NCI-H2227 (cell line): Measurements from ENCODE around the gene TAF3.

Experiments used
- DNase-seq: peaks from one replicate; lab custom pipeline; 2025; ENCODE audit not compliant: unreplicated experiment; lab: John Stamatoyannopoulos, UW

Gene TAF3

DNA sequence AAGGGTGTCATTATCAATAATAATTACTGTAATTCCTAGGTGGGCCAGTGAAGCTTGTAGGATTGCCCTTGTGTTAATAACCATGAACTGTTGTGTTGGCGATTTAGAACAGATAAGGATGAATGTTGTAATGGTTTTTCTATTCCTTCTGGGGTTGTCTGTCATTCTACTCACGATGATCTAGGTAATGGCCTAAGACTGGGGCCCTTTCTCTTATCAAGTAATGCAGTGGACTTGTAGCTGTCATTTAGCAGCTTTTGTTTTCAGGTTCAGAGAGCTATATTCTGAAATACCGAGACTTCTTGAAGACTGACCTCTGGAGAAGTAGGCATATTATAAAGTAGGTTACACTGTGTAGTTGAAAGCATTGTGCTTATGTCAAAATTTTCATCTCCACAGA, 110.2 kb downstream of the TAF3 start:
- no peak for DNase-seq

DNA sequence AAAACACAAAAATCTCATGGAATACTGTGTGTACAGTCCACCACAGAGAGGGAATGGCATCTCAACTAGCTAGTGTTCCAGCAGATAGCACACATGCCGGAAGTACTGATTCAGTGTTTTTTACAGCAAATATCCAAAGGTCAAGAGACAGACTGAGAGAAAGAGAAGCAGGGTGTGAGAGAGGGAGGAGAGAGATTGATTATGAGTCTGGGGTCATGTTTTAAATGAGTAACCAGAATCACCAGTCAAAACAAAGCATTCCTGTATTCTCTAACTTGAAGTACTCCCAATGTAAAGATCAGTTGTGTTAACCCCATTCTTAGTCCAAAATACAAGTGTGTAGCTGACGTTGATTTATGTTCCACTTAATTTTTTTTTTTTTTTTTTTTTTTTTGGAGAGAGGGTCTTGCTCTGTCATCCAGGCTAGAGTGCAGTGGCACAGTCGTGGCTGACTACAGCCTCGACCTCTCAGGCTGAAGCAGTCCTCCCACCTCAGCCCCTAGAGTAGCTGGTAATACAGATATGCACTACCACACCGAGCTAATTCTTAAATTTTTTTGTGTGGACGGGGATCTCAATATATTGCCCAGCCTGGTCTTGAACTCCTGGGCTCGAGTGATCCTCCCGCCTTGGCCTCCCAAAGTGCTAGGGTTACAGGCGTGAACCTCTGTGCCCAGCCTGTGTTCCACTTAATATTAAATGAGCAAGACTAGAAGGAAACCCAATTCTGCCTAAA, 114.2 kb downstream of the TAF3 start:
- no peak for DNase-seq

DNA sequence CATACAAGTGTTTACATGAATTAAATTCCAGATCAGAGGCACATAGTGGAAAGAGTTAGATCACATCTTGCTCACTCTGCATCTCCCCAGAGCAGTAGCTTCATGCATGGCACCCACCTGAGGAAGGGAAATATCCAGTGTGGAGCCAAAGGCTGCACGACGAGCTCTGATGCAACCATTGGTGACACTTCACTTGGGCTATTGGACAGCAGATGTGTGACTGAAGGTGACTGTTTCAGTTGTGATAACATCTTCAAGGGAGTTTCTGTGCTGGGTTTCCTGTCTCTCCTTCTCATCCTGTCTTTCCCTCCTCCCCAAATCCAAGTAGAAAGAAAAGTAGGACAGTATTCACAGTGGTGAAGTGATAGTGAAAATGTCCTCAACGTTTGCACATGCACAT, 115.0 kb downstream of the TAF3 start:
- DNase-seq: no peak

DNA sequence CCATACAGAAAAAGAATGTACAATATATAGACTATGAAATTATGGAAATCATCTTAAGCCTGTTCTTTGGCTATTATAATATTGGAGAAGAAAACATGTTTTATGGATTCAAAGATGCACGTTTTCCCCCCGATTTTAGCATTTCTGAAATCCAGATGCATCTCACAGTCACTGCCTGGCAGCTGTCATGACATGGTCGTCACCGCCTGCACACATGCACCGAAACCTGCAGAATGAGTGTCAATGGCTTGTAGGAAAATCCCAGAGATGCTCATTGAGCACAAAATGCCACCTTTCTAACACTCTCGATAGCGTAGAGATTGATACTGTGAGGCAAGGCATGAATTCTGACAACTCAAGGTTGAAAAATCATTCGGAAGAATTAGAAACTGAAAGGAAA, 115.5 kb downstream of the TAF3 start:
- DNase-seq: no peak

DNA sequence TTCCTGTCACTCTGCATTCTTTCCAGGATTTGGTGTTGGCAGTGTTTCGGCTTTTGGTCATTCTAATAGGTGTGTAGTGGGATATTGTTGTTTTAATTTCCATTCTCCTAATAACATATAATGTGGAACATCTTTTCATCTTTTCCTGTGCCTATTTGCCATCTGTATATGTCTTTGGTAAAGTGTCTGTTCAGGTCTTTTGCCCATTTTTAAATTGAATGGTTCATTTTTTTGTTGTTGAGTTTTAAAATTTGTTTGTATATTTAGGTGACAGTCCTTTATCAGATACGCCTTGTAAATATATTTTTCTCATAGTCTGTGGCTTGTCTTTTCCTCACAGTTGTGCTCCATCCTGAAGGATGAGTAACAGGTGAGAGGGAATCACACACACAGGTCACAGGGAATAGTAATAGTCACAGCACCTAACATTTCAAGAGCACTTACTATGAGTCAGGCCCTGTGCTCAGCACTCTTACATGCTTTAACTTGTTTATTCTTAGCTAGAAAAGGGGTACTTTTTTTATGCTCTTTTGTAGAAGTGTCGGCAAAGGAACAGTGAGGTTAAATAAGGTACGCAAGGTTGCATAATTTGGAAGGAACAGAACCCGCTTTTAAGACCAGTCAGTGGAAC, 119.1 kb downstream of the TAF3 start:
- DNase-seq: no peak

GRCh38 chr10:7941576-7941975, 123.3 kb downstream of the TAF3 start:
- DNase-seq: no peak

DNA sequence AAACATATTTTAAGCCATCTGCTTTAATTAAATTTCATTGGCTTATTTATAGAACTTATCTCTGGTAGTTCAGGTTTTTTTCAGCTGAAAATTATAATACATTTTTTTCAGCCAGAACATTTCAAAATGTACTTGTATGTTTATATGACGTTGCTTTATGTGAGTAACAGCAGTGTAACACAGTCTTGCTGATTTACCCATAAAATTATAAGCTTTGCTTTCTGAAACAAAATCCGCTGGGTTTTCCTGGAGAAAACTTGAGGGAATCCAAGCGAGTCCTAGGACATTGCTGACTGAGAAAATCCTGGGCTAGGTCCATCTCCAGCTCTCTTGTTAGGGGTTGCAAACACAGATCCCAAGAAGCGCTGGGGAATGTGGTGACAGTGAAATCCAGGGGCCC, 124.0 kb downstream of the TAF3 start:
- no peak for DNase-seq

- DNase-seq: no peak
These were observed 124.6 kb downstream of the TAF3 start for GRCh38 chr10:7942859-7943258.

DNA sequence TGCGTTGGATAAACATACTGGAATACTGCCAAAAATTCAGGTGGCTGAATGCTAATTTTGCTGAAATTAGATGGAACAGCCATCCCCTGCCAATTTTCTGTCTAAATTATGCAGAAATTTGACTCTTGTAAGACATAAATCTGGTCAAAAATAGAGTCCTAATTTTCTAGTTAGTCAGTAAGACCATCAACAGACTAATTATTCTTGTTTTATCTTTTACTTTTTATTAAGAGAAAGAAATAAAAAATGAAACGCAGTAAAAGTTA, 125.8 kb downstream of the TAF3 start:
- DNase-seq: no peak

DNA sequence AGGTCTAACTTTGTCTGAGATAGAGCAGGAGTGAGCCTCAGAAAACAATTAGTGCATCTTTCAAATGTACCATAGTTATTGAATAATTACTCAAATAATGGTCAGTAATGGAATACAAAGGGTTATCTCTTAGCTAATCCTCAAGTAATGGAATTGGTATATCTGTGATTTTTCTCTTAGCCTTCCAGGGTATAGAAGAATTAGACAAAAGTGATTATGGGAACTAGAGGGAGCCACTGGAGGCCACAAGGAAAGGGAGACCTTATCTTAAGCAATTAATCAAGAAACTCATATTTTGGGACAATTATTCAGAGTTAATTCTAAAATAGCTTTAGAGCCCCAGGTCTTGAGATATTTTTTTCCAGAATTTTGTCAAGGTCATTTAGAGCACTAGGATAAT, 126.2 kb downstream of the TAF3 start:
- DNase-seq: no peak

DNA sequence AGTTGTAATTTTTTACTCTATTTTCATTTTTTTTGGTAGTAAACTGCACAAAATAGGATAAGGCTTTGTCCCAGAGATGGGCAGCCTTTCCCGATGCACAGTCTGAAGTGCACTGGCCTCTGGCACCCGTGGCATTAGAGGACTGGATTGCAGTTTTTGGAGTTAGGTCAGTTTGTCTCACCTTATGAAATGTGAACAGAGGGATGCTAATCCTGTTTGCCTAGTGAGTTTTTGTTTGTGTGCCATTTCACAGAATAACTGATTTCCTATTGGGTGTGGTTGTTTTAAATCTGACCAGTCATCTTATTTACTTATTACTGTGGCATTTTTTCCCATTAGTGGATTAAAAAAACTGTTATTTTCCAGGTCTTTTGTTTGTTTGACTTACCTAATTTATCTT, 126.7 kb downstream of the TAF3 start:
- no peak for DNase-seq

GRCh38 chr10:7945469-7946187, 127.3 kb downstream of the TAF3 start:
- no peak for DNase-seq

DNA sequence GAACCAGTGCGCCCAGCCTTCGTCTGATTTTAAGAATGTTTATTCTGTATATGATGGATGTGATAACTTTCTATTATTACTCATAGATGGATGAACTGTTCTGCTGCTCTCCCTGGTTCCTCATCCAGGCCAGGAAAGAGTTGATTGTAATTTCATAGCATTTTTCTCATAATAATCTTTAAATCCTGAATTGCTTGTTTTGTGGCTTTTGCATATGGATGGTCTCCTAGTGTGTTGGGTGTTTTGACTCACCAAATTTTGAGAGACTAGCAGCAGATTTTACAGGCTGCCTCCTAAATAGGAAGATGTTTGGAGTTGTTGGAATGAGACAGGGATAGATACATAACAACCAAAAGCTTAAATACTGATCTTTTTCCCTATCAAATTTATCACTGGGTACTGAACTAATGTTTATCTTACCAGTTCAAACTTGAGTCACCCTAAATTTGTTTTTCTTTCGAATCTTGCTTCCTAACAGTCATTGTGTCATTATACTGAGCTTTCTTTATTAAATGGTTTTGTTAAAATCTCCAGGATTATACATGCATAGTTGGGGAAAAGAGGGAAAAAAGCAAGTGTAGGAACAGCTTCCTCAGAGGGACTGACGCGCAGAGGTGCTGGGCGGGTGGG, 130.2 kb downstream of the TAF3 start:
- DNase-seq: no peak

DNA sequence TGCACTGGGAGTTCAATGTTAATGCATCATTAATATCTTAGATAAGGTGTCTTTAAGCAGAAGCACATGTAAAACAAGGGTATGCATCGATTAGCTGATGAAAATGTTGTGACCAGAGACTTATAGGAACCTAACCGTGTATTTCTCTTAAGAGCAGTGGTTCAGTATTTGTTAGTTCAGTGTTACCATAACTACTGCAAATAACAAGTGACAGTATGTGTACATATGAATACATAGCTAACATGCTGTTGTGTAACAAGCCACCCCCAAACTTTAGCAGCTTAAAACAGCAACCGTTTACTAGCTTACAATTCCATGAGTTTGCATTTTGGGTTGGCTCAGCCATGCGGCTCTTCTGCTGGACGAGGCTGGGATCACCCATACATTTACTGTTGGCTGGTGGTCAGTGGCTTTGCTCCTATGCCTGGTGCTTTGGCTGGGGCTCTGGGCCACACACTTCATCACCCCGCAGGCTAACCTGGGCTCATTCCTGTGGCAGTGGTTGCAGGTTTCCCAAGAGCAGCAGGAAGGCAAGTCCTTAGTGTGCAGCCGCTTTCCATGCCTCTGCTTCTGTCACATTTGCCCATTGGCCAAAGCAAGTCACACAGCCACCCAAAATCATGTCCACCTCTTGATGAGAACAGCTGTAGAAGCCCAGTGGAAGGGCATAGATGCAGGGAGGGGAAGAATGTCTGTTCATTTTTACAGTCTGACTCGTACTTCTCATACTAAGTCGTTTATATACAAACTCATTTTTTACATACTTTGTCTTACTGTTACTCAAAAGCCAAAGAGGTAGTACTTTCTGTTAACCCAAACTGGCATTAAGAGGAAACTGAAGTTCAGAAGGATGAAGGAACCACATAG, 132.9 kb downstream of the TAF3 start:
- DNase-seq: no peak

DNA sequence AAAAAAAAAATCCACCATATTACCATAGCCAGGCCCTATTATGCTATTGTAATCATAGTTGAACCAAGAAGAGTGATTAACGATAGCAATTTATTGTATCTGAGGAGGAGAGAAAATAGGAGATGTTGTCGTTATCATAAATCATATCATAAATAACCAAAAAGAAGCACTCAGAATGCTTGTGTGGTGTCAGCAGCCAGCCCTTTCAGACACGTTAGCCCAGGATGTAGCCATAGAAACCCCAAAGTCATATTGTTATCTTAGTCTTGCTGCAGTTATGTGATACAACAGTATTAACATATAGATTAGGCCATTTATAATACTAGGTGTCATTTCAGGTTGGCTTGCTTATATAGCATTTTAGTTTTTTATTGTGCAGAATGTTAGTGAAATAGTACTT, 134.0 kb downstream of the TAF3 start:
- no peak for DNase-seq

DNA sequence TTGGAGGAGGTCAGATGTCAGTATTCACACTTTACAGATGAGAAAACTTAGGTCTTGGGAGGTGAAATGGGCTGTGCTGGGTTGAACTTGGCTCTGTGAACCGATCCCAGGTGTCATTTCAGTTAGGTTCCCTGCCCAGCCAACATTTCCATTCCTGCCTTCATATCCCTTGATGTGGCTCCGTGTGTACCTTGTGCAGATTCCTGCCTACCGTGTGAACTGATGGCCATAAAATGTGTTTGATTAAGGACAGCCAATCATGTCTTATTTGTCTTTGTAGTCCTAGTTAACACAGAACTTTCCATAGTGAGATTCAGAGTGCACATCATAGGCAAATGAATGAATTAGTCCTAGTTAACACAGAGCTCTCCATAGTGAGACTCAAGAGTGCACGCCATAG, 135.1 kb downstream of the TAF3 start:
- DNase-seq: no peak

DNA sequence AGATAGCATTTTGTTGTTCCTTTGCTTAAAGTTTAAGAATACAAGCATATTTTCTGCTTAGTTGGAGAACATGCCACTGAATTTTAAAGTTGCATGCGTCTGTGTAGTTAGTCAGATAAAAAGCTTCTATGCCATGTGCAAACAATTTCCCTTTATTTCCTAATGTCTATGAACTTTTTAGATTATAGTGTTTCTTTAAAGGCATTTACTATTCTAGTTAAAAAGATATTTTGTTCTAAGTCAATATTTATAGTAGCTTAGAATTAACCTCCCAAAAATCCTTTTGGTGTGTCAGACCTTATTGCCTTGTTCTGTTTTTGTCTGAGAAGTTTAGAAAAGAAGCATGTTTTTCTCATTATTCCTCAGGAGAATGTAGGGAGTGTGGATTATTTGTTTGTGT, 137.1 kb downstream of the TAF3 start:
- no peak for DNase-seq

- no peak for DNase-seq
These were observed 138.2 kb downstream of the TAF3 start for GRCh38 chr10:7956508-7956907.

DNA sequence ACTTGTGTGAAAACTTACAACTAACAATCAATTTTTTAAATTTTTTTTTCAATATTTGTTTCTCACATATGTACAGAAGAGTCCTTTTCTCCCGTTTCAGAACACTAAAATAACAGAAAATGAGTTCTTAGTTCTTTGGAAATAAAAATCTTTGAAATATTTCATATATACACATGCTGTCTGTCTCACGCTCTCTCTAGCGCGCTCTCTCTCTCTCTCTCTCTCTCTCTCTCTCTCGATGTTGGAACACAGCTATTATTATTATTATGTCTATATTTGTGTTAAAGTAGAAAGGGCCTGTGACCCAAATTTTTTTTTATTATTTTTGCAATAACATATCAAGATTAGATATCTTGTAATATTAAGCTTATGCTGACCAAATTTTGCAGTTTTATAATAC, 139.3 kb downstream of the TAF3 start:
- no peak for DNase-seq

DNA sequence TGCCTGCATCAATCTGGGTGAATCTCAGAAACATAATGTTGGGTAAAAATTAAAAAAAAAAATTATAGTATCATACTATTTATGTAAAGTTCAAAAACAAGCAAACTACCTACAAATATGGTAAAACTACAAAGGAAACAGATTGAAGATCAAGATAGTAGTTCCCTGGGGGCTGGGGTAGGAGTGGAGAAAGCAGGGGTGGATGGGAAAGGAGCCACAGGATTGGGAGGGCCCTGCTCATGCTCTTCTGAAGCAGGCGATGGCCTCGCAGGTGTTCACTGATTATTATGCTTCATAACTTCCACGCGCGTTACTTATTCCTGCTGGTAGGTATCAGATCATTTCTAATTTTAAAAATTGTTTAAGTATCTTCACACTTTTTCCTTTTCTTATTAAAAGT, 140.1 kb downstream of the TAF3 start:
- no peak for DNase-seq

GRCh38 chr10:7960108-7960507, 141.8 kb downstream of the TAF3 start:
- no peak for DNase-seq
